HepG2 (cell line): ENCODE results near the gene PGS1. TPM values are rescaled to one million over a fixed set of nuclear protein-coding genes. Genes with fewer than 3 reads are reported as not detected.

ENCODE experiments used
- BRD4 ChIP-seq: sonication (generic); formaldehyde crosslinking; IDR thresholded peaks from 2 replicates; pipeline ENCODE4 v1.4.0; 2020; ENCODE audit warnings: missing genetic modification reagents
- MYNN ChIP-seq: sonication (generic); formaldehyde crosslinking; IDR thresholded peaks from 2 replicates; pipeline ENCODE4 v1.4.0; 2020; ENCODE audit warnings: mild to moderate bottlenecking, low read depth, missing genetic modification reagents
- TBX2 ChIP-seq: sonication (generic); formaldehyde crosslinking; IDR thresholded peaks from 2 replicates; pipeline ENCODE4 v1.5.0; 2020; ENCODE audit warnings: missing genetic modification reagents, mild to moderate bottlenecking, borderline replicate concordance
- ZNF274 ChIP-seq: sonication (generic); formaldehyde crosslinking; IDR thresholded peaks from 2 replicates; pipeline ENCODE4 v1.5.1; 2020; ENCODE audit warnings: mild to moderate bottlenecking, missing genetic modification reagents
- ZNF431 ChIP-seq: sonication (generic); formaldehyde crosslinking; IDR thresholded peaks from 2 replicates; pipeline ENCODE4 v1.9.0; 2022; ENCODE audit warnings: missing genetic modification reagents, low read depth, mild to moderate bottlenecking, borderline replicate concordance
- ZNF567 ChIP-seq: sonication (generic); formaldehyde crosslinking; IDR thresholded peaks from 2 replicates; pipeline ENCODE4 v1.8.1; 2023; ENCODE audit warnings: mild to moderate bottlenecking, missing genetic modification reagents, borderline replicate concordance
- polyA plus RNA-seq, 8 experiments: library from polyadenylated mRNA; depleted of rRNA in 3 of 8; stranded (reverse) in 7 of 8; unstranded in 1 of 8; fragments of >200 nt; fragmentation: Illumina TruSeq in 4 of 8; extraction: Trizol in 4 of 8; gene quantifications; 2 replicates each; pipeline versions ENCODE4 v1.2.1 to v1.2.3, GENCODE V29; 2011 to 2016; ENCODE audit warnings: low read depth in 4 of 8, missing spikeins in 1 of 8, mixed read lengths in 1 of 8; ENCODE audit not compliant: insufficient read depth in 1 of 8
- total RNA-seq, 5 experiments: library from RNA; depleted of rRNA; stranded (reverse); fragments of >200 nt; fragmentation: Illumina TruSeq; extraction: Trizol; gene quantifications; 2 replicates each; pipeline ENCODE4 v1.2.3, GENCODE V29; 2016; ENCODE audit warnings: low read depth in 1 of 5
- TF ChIP-seq, protein P1 (sequence below), 2 experiments: fragments of 450-650 bp in 1 of 2; sonication (generic) in 1 of 2; formaldehyde crosslinking in 1 of 2; IDR thresholded peaks; 2 replicates each; pipeline versions ENCODE4 v1.6.1 to v1.8.0; 2016 to 2022; ENCODE audit warnings: antibody characterized with exemption in 1 of 2, mild to moderate bottlenecking in 1 of 2, missing genetic modification reagents in 1 of 2
- TF ChIP-seq, protein P2 (sequence below): sonication (generic); formaldehyde crosslinking; IDR thresholded peaks from 2 replicates; pipeline ENCODE4 v1.8.0; 2022; ENCODE audit warnings: low read depth, missing genetic modification reagents
- TF ChIP-seq, protein P3 (sequence below): sonication (generic); formaldehyde crosslinking; IDR thresholded peaks from 2 replicates; pipeline ENCODE4 v1.4.0; 2020; ENCODE audit warnings: missing genetic modification reagents
- TF ChIP-seq, protein P4 (sequence below): sonication (generic); formaldehyde crosslinking; IDR thresholded peaks from 2 replicates; pipeline ENCODE4 v1.8.0; 2022; ENCODE audit warnings: missing genetic modification reagents, mild to moderate bottlenecking, inconsistent platforms, borderline replicate concordance
- TF ChIP-seq, protein P5 (sequence below), 2 experiments: fragments of 450-650 bp in 1 of 2; sonication (generic) in 1 of 2; formaldehyde crosslinking; IDR thresholded peaks; 2 replicates each; pipeline versions ENCODE4 v1.5.0 to v1.8.0; 2020 to 2022; ENCODE audit warnings: mild to moderate bottlenecking in 1 of 2, missing genetic modification reagents in 1 of 2

Gene PGS1
- total and polyA plus RNA-seq, 2 of the 13 experiments (the other 11 are each of a cell fraction or from before 2014, with no cell fraction given) = 25.9 to 31.5 TPM

DNA sequence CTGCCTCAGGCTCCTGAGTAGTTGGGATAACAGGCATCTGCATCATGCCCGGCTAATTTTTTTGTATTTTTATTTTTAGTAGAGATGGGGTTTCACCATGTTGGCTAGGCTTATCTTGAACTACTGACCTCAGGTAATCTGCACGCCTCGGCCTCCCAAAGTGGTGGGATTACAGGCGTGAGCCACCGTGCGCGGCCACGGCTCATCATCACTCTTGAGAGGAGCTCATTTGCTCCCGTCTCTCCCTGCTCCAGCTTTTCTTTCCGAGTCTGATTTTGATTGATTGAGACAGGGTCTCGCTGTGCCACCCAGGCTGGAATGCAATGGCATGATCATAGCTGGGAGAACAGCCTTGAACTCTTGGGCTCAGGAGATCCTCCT lies 12.6 kb downstream of the PGS1 start (continued):
- TF ChIP-seq, protein P1, sequence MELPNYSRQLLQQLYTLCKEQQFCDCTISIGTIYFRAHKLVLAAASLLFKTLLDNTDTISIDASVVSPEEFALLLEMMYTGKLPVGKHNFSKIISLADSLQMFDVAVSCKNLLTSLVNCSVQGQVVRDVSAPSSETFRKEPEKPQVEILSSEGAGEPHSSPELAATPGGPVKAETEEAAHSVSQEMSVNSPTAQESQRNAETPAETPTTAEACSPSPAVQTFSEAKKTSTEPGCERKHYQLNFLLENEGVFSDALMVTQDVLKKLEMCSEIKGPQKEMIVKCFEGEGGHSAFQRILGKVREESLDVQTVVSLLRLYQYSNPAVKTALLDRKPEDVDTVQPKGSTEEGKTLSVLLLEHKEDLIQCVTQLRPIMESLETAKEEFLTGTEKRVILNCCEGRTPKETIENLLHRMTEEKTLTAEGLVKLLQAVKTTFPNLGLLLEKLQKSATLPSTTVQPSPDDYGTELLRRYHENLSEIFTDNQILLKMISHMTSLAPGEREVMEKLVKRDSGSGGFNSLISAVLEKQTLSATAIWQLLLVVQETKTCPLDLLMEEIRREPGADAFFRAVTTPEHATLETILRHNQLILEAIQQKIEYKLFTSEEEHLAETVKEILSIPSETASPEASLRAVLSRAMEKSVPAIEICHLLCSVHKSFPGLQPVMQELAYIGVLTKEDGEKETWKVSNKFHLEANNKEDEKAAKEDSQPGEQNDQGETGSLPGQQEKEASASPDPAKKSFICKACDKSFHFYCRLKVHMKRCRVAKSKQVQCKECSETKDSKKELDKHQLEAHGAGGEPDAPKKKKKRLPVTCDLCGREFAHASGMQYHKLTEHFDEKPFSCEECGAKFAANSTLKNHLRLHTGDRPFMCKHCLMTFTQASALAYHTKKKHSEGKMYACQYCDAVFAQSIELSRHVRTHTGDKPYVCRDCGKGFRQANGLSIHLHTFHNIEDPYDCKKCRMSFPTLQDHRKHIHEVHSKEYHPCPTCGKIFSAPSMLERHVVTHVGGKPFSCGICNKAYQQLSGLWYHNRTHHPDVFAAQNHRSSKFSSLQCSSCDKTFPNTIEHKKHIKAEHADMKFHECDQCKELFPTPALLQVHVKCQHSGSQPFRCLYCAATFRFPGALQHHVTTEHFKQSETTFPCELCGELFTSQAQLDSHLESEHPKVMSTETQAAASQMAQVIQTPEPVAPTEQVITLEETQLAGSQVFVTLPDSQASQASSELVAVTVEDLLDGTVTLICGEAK (IDR thresholded peaks at IDR 0.05) = no peak
- TF ChIP-seq, protein P1 (CRISPR knock-in tag; IDR thresholded peaks at IDR 0.05) = no peak
- TF ChIP-seq, protein P2, sequence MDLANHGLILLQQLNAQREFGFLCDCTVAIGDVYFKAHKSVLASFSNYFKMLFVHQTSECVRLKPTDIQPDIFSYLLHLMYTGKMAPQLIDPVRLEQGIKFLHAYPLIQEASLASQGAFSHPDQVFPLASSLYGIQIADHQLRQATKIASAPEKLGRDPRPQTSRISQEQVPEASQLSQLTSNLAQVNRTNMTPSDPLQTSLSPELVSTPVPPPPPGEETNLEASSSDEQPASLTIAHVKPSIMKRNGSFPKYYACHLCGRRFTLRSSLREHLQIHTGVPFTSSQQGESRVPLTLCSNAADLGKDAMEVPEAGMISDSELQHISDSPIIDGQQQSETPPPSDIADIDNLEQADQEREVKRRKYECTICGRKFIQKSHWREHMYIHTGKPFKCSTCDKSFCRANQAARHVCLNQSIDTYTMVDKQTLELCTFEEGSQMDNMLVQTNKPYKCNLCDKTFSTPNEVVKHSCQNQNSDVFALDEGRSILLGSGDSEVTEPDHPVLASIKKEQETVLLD = no peak
- TF ChIP-seq ZNF567 (no peak), MYNN (CRISPR knock-in tag) (no peak), BRD4 (no peak), ZNF274 (no peak), ZNF431 (no peak), TBX2 (CRISPR knock-in tag) (no peak)
- TF ChIP-seq, protein P3, sequence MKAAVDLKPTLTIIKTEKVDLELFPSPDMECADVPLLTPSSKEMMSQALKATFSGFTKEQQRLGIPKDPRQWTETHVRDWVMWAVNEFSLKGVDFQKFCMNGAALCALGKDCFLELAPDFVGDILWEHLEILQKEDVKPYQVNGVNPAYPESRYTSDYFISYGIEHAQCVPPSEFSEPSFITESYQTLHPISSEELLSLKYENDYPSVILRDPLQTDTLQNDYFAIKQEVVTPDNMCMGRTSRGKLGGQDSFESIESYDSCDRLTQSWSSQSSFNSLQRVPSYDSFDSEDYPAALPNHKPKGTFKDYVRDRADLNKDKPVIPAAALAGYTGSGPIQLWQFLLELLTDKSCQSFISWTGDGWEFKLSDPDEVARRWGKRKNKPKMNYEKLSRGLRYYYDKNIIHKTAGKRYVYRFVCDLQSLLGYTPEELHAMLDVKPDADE (CRISPR knock-in tag) = no peak
- TF ChIP-seq, protein P4, sequence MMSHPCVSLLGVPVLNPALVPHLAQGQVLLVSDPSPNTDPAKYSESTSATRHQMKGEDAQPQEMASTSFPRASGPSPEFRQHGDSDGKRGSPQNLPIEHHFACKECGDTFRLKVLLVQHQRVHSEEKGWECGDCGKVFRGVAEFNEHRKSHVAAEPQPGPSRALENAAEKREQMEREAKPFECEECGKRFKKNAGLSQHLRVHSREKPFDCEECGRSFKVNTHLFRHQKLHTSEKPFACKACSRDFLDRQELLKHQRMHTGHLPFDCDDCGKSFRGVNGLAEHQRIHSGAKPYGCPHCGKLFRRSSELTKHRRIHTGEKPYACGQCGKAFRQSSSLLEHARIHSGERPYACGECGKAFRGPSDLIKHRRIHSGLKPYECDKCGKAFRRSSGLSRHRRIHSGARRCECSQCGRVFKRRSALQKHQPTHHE (CRISPR knock-in tag) = no peak
- TF ChIP-seq, protein P5, sequence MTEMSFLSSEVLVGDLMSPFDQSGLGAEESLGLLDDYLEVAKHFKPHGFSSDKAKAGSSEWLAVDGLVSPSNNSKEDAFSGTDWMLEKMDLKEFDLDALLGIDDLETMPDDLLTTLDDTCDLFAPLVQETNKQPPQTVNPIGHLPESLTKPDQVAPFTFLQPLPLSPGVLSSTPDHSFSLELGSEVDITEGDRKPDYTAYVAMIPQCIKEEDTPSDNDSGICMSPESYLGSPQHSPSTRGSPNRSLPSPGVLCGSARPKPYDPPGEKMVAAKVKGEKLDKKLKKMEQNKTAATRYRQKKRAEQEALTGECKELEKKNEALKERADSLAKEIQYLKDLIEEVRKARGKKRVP (CRISPR knock-in tag; IDR thresholded peaks at IDR 0.05) = no peak
